Stimulated activated CD8-positive, alpha-beta memory T cell treated with anti-CD3 and anti-CD28 coated beads, Interleukin-15, amount 100 ng/mL, for 4 hours (primary cell): ENCODE results near the gene MVD.
"Not testable (repeated sequence)": the region's sequence is repeated elsewhere in the genome, so short reads cannot be mapped to it uniquely, and the experiment has no call there.

Source experiments
- DNase-seq, 2 donors: peaks; one replicate each; pipeline ENCODE4 v3.0.0-alpha.2; 2020; ENCODE audit warnings: low read depth in 2 of 2

MVD gene

GRCh38 chr16:88681709-88682451, 19.0 kb upstream of the MVD start:
- DNase-seq, result no peak

DNA sequence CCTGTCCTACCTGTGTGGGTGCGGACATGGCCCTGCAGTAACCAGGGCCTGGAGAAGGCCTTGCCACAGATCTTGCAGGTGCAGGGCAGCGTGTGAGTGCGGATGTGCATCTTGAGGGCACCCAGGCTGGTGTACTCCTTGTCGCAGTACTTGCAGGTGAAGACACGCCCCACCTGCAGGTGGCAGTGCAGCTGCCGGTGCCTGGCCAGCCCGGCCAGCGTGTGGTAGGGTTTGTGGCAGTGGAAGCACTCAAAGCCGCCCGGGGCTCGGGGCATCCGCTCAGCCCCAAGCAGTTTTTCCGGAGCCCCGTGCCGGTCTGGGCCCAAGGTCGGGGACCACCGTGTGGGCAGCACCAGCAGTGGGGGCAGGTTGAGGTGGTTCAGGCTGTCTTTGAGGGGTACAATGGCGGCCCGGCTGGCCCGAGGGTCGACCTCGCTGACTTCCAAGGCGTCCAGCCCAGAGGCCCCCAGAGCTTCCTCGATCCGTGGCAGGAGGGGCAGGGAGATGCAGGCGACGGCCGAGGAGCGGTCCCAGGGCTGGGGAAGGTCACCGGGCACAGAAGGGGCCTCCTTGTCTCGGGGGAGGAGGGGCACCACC, 18.3 kb upstream of the MVD start:
- DNase-seq, result no peak

DNA sequence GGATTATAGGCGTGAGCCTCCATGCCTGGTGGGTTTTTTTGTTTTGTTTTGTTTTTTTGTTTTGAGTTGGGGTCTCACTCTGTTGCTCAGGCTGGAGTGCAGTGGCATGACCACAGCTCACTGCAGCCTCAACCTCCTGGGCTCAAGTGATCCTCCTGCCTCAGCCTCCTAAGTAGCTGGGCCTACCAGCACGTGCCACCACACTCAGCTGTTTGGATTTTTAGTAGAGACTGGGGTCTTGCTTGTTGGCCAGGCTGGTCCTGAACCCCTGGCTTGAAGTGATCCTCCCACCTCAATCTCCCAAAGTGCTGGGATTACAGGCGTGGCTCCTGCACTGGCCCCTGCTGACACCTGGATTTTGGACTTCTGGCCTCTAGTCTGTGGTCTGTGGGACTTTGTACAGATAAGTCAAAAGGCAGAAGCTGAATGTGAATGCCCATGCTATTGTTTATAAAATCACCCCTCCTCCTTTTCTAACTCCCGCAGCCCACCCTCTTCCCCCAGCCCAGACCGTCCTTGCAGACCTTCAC, 17.7 kb upstream of the MVD start:
- no peak for DNase-seq

DNA sequence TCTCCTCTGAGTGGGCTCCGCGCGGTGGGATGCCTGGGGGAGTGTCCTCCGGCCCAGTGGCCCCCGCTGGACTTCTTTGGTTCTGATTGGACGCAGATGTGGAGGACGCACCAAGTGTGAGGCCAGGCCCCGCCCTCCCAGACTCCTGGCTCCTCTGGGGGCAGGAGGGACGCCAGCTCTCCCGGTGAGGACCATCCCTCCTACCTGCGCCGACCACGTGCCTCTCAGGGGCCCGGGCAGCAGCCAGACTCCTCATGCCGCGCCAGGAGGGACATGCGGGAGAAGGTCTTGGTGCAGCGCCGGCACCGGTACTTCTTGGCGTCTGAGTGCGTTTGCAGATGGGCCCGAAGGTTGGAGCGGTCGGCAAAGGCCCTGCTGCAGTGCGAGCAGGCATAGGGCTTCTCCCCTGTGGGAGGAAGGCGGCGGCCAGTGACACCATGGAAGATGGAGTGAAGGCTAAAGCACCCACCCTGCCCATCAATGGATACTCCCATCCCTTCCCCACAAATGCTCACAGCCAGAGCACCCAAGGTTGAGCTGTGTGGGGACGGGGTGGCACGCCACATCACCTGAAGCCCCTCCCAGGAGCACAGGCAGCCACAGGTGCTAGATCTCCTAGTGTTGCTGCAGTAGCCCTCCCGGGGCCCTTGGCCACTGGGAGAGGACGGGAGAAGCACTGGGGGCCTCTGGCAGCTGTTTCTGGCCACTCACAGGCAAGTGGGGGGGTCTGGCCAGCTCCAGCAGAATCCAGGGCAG, 15.5 kb upstream of the MVD start:
- no peak for DNase-seq

GRCh38 chr16:88677721-88678120, 14.8 kb upstream of the MVD start:
- no peak for DNase-seq

- no peak for DNase-seq
These were observed 13.8 kb upstream of the MVD start for GRCh38 chr16:88676502-88677242.

DNA sequence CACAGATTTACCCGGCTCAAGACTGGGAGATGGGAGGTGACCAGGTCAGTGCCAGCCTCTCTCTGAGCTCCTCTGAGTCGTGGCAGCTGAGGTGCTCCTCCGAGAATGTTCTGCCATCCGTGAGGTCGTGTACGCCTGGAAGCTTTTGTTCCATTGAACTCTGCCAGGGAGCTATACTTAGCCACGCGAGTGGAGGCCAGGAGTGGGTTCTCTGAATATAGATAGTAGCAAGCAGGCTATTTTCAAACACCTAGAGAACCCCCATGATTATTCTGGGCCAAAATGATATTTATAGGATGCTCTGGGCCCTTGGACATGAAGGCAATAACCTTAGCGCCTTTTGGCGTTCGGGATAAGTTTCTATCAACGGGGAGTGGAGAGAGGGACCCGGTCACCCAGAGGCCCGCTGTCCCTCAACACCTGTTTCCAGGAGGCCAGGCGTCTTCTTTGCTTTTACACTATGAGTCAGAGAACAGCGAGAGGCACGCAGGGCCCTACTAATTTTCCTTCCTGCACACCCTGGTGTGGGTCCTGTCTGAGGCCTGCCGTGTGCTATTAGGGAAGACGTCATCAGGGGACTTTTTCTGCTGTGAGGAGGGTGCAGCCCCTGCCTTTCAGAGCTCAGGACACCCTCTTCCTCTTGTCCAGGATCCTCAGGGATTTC, 11.0 kb upstream of the MVD start:
- no peak for DNase-seq

- no peak for DNase-seq
These were observed 9.9 kb upstream of the MVD start for GRCh38 chr16:88672776-88673175.

DNA sequence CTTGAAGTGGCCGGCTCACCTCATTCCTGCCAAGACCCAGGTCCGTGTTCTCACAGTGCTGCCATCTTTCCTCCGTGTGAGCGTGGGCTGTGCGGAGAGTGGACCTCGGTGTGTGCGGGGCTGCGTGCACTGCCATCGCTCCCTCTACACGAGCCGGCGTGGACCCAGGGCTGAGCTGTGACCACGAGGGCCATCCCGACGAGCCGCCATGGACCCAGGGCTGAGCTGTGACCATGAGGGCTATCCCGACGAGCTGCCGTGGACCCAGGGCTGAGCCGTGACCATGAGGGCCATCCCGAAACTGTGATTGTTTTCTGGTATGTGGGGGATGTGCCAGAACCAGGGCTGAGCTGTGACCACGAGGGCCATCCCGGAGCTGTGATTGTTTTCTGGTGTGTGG, 8.9 kb upstream of the MVD start:
- no peak for DNase-seq

DNA sequence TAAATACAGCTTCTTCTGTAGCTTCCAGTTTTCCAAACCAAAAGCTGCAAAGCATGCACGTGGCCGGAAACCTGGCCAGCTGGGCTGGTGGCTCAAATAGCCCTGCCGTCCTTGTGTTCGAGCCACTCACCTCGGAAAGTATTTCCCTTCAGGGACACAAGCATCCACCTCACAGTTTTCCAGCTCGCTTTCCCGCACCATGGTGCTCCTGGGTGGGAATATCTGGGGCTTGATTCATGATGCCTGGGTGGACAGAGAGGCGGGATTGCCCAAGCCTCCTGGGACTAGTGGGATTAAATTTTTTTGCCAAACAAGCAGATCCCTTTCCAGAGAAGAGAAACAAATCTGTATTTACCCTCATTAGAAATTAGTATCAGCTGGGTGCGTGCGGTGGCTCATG, 7.1 kb upstream of the MVD start:
- DNase-seq, result no peak

DNA sequence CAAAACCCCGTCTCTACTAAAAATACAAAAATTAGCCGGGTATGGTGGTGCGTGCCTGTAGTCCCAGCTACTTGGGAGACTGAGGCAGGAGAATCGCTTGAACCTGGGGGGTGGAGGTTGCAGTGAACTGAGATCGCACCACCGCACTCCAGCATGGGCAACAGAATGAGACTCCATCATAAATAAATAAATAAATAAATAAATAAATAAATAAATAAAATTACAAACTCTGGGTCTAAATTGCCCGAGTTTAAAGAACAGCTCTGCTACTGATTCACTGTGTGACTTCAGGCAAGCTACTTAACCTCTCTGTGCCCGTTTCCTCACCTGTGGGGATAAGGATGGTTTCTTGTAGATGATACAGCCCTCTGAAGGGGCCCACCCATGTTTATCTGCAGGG, 6.6 kb upstream of the MVD start:
- not testable (repeated sequence) for DNase-seq

DNA sequence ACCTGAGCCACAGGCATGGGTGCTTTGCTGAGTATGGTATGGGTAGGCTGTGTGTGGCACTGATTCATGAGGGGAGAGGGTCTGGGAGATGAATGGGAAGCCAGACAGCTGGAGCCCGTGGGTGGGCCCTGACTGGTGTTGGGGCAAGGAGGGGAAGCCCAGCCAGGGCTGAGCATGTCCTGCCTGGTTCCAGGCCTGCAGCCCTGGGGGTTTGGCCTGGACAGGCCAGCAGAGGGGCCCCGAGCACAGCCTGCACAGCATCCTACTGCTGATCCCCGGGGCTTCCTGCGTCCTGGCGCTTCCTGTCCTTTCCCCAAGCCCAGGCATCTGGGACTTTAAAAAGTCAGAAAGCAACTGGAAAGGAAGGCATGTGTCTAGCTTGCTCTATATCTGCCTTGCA, 4.6 kb upstream of the MVD start:
- DNase-seq, result no peak

- DNase-seq, result no peak
These were observed 2.7 kb upstream of the MVD start for GRCh38 chr16:88665570-88665969.

DNA sequence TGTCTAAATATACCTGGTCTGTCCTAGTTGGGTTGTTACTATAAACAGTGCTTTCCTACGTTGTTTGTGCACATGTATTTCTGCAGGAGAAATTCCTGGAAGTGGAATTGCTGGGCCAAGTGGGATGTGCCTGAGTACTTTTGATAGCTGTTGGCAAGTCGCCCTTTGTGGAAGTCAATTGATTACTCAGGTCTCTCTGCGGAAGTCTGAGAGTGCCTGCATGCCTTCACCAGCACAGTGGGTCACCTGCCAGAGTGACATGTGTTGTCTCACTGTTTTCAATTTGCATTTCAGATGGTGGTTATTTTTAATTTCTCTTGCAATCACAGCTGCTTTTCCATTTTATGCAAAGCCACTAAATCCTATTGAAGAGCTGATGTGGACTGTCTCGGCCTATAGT, 2.3 kb upstream of the MVD start:
- DNase-seq, result no peak

DNA sequence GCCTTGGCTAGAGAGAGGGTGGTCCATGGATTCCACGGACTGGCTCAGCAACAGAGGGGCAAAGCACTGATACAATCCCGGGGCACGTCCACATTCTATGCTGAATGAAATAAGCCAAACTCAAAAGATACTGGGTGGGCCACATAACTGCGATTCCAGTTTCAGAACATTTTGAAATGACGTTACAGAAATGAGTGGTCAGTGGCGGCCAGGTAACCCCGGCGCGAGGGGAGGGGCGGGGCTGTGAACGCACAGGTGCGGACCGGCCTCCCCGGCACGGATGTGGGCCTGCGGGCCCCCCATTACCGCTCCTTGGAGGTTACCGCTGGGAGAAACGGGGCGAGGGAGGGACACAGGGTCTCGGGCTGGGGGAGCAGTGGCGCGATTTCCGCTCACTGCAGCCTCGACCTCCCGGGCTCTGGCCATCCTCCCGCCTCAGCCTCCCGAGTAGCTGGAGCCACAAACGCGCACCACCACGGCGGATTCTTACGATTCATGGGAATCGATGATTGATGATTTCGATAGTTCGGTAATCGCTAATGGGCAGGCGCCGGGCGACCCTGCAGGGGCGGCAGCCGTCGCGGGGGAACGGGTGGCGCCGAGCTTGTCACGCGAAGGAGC, 559 bp downstream of the MVD start:
- DNase-seq, result no peak

DNA sequence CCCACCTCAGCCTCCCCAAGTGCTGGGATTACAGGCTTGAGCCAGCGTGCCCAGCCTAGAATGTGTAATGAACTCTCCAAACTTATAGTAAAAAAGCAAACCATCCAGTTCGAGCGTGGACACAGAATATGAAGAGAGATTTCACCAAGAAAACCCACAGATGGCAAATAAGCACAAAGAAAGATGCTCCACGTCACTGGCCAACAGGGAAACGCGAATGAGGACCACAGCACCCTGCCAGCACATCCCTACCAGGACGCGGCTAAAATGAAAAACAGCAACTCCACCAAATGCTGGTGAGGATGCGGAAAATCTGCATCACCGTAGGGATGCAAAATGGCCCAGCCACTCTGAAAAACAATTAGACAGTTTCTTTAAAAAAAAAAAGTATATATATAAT, 1.4 kb downstream of the MVD start:
- DNase-seq, result no peak

- no peak for DNase-seq
These were observed 3.7 kb downstream of the MVD start for GRCh38 chr16:88659160-88659559.

- no peak for DNase-seq
These were observed 4.2 kb downstream of the MVD start for GRCh38 chr16:88658714-88659113.

GRCh38 chr16:88657371-88657770, 5.5 kb downstream of the MVD start:
- DNase-seq, result no peak

DNA sequence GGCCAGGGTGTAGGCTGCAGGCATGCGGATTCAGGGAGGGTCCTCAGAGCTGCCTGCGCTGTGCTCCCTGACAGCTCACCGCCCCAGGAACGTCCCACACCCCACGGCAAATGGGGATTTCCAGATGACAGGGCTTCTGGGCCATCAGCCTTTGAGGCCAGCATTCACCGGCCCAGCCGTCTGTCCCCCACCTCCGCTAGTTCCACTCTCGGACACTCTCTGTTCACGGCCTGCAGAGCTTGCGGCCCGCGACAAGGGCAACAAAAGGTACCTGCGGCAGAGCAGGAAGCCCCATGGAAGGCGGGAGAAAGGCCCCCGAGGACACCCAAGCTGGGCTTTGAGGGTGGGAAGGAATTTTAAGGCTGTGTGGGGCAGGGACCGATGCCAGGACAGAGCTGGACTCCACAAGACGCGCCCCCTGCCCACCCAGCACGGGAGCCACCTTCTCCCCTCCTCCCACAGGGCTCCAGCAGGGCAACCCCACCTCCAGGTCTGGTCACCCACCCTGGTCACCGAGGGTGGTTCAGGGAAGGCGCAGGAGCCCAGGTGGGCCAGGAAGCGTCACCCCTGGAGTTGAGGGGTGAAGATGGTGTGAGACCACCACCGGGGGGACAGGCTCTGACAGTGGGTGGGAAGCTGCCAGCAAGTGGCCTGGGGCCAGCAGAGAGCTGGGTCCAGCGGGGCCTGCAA, 6.5 kb downstream of the MVD start:
- DNase-seq, result no peak
